ENCODE data around the gene CEP76.
"Not testable (repeated sequence)": the region's sequence is repeated elsewhere in the genome, so short reads cannot be mapped to it uniquely, and the experiment has no call there.

Gene CEP76

DNA sequence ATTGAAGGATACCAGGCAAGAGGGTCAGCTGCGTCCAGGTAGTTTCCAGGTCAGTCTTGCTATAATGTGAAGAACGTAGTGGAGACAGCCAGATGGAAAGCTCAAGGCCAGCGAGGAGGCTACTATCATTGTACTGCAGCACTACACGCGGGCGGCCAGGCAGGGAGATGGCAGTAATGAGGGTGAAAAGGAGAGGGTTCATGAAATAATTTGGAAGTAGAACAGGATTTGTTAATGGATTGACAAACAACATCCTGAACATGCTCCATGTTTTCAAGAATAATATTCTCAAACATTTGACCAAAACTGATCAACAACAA, 61.7 kb downstream of the CEP76 start:
- DNase-seq = no peak

GRCh38 chr18:12639990-12640880, 62.3 kb downstream of the CEP76 start:
- no peak for DNase-seq

DNA sequence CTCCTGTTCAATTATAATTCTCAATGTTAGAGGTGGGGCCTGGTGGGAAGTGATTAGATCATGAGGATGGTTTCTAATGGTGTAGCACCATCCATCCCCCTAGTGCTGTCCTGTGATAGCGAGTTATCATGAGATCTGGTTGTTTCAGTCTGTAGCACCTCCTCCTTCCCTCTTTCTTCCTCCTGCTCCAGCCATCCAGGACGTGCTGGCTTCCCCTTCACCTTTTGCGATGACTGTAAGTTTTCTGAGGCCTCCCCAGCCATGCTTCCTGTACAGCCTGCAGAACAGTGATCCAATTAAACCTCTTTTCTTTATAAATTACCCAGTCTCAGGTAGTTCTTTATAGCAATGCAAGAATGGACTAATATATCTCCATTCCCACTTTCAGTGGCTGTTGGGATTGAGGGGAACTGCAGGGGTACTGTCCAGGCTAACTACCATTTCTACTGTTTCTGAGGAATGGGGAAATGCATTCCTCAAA, 63.8 kb downstream of the CEP76 start:
- no peak for DNase-seq

GRCh38 chr18:12637901-12638643, 64.5 kb downstream of the CEP76 start:
- no peak for DNase-seq

DNA sequence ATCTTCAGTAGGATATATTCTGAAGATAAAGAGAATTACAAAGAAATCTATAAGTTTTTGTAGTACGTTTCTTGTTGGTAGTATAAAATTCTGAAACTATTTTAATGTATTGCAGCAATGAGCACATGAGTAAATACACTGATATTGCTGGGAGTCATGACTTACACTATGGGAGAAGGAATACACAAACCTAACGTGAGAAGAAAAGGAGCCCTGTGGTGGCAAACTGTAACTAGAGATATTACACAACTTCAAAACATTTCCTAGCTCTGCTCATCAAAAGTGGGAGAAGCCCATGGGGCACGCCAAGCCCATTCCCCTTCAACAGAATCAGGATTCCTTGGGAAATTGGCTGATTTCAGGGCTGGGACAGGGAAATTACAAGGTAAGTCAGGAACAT, 65.1 kb downstream of the CEP76 start:
- no peak for DNase-seq

DNA sequence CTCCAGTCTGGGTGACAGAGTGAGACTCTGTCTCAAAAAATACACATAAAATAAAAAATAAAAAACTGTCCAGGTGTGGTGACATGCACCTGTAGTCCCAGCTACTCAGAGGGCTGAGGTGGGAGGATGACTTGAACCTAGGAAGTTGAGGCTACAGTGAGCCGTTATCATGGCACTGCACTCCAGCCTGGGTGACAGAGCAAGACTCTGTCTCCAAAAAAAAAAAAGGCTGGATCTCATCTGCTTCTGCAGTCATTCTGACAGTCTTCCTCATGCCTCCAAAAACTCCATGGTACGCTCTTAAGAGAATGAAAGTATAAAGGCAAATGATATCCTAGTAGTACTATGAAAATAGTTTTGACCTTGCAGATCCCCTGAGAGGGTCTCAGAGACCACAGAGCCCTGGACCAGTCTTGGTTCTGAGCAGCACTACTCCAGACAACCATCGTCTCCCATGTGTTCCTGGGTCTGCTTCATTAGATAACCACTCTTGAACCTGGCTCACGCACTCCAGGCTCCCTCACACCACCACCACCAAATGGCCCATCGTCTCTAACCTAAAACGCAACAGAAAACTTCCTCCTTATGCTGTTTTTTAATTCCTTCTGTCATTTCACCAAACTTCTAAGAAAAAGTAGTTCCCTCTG, 70.6 kb downstream of the CEP76 start:
- no peak for DNase-seq

DNA sequence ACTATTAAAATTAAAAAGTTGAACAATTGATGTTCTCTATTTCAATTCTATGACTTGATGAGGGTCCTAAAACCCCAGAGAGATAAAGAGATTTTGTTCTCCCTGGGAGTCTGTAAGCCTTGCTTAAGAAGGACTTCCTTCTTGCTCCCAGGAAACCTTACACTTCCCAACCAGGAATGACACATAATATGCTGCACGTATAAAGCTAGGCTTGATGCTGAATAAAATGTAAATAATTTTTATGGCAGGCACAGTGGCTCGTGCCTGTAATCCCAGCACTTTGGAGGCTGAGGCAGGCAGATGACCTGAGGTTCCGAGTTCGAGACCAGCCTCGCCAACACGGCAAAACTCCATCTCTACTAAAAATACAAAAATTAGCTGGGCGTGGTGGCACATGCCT, 72.4 kb downstream of the CEP76 start:
- no peak for DNase-seq

- no peak for DNase-seq
These were observed 73.5 kb downstream of the CEP76 start for GRCh38 chr18:12628706-12629702.

DNA sequence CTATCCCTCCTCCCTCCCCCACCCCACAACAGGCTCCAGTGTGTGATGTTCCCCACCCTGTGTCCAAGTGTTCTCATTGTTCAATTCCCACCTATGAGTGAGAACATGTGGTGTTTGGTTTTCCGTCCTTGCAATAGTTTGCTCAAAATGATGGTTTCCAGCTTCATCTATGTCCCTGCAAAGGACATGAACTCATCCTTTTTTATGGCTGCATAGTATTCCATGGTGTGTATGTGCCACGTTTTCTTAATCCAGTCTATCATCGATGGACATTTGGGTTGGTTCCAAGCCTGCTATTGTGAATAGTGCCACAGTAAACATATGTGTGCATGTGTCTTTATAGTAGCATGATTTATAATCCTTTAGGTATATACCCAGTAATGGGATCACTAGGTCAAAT, 75.3 kb downstream of the CEP76 start:
- not testable (repeated sequence) for DNase-seq

- DNase-seq = no peak
These were observed 77.3 kb downstream of the CEP76 start for GRCh38 chr18:12625241-12625640.

Measured in activated CD4-positive, alpha-beta T cell treated with anti-CD3 and anti-CD28 coated beads, Interleukin-2, amount 50 U/mL, for 48 hours (primary cell).